H1 (cell line): ENCODE results near the gene SCAMP4. TPM values are rescaled to one million over a fixed set of nuclear protein-coding genes. Genes with fewer than 3 reads are reported as not detected.
A peak's percentile ranks its signal among the peaks of the same experiment; 100 is the strongest.

ENCODE experiments used
- ASH2L ChIP-seq: fragments of 200-600, 300-600 bp; sonication (generic); IDR thresholded peaks from one replicate; pipeline ENCODE4 v1.7.1; 2017; ENCODE audit warnings: low read length
- ATF2 ChIP-seq: IDR thresholded peaks from 2 replicates; pipeline ENCODE4 v1.6.1; 2012; ENCODE audit warnings: low read length, inconsistent platforms
- ATF3 ChIP-seq: IDR thresholded peaks from 2 replicates; pipeline ENCODE4 v1.6.1; 2011; ENCODE audit warnings: low read depth, mild to moderate bottlenecking, low read length; ENCODE audit not compliant: insufficient read depth
- BCL11A ChIP-seq, 2 experiments: IDR thresholded peaks; one replicate each; pipeline ENCODE4 v1.6.1; 2011; ENCODE audit warnings: low read depth in 2 of 2, low read length in 2 of 2, mild to moderate bottlenecking in 2 of 2
- CBX5 ChIP-seq: fragments of 300-800, 300-1000 bp; sonication (generic); IDR thresholded peaks from 2 replicates; pipeline ENCODE4 v1.7.1; 2016; ENCODE audit warnings: antibody characterized with exemption, low read length, low read depth
- CBX8 ChIP-seq: fragments of 300-800, 300-1000 bp; sonication (generic); IDR thresholded peaks from 2 replicates; pipeline ENCODE4 v1.7.1; 2016; ENCODE audit warnings: low read depth, low read length, borderline replicate concordance
- CHD1 ChIP-seq: IDR thresholded peaks from 2 replicates; pipeline ENCODE4 v1.6.1; 2012; ENCODE audit warnings: low read depth, low read length, improper control_type of control experiment
- E2F6 ChIP-seq: IDR thresholded peaks from 2 replicates; pipeline ENCODE4 v1.6.1; 2012; ENCODE audit warnings: inconsistent platforms
- EGR1 ChIP-seq: IDR thresholded peaks from 2 replicates; pipeline ENCODE4 v1.6.1; 2011; ENCODE audit warnings: low read depth, low read length, borderline replicate concordance
- KDM1A ChIP-seq: fragments of 200-600, 300-600 bp; sonication (generic); IDR thresholded peaks from 2 replicates; pipeline ENCODE4 v1.7.1; 2016; ENCODE audit warnings: mild to moderate bottlenecking, low read length, borderline replicate concordance
- KDM4A ChIP-seq: IDR thresholded peaks from one replicate; pipeline ENCODE4 v1.7.1; 2012; ENCODE audit warnings: low read depth, mild to moderate bottlenecking, moderate library complexity, low read length, inconsistent platforms; ENCODE audit not compliant: severe bottlenecking
- MAFK ChIP-seq: IDR thresholded peaks from 2 replicates; pipeline ENCODE4 v1.6.1; 2012; ENCODE audit warnings: low read depth, mild to moderate bottlenecking, improper control_type of control experiment, low read length
- POLR2A ChIP-seq, 2 experiments: IDR thresholded peaks; 1 replicate in 1 of 2; 2 replicates in 1 of 2; pipeline ENCODE4 v1.6.1; 2011; ENCODE audit warnings: low read depth in 2 of 2, low read length in 2 of 2, mild to moderate bottlenecking in 2 of 2; ENCODE audit errors: control extremely low read depth in 1 of 2
- POU5F1 ChIP-seq: IDR thresholded peaks from 2 replicates; pipeline ENCODE4 v1.6.1; 2011; ENCODE audit warnings: low read depth, mild to moderate bottlenecking, low read length, moderate library complexity
- SIRT6 ChIP-seq: IDR thresholded peaks from one replicate; pipeline ENCODE4 v1.7.1; 2012; ENCODE audit warnings: low read length, inconsistent platforms
- SIX5 ChIP-seq: IDR thresholded peaks from 2 replicates; pipeline ENCODE4 v1.6.1; 2011; ENCODE audit warnings: mild to moderate bottlenecking, low read depth, low read length
- SP2 ChIP-seq: IDR thresholded peaks from 2 replicates; pipeline ENCODE4 v1.6.1; 2012; ENCODE audit warnings: mild to moderate bottlenecking, low read length, inconsistent platforms
- SUZ12 ChIP-seq: fragments of 200-600 bp; sonication (generic); IDR thresholded peaks from 2 replicates; pipeline ENCODE4 v1.6.1; 2012; ENCODE audit warnings: mild to moderate bottlenecking, inconsistent platforms, low read length, moderate library complexity, mixed read lengths
- TAF1 ChIP-seq: IDR thresholded peaks from 2 replicates; pipeline ENCODE4 v1.6.1; 2011; ENCODE audit warnings: mild to moderate bottlenecking, low read depth, low read length
- TBP ChIP-seq: IDR thresholded peaks from 2 replicates; pipeline ENCODE4 v1.6.1; 2011; ENCODE audit warnings: low read depth, low read length, improper control_type of control experiment
- TEAD4 ChIP-seq: IDR thresholded peaks from 2 replicates; pipeline ENCODE4 v1.6.1; 2012; ENCODE audit warnings: low read depth, low read length, inconsistent platforms, mixed read lengths
- YY1 ChIP-seq: IDR thresholded peaks from 2 replicates; pipeline ENCODE4 v1.6.1; 2011; ENCODE audit warnings: low read depth, mild to moderate bottlenecking, low read length
- polyA plus RNA-seq, 7 experiments: library from polyadenylated mRNA; depleted of rRNA in 3 of 7; stranded (reverse) in 5 of 7; unstranded in 2 of 7; fragments of >200 nt in 5 of 7; fragments of 200-250 nt in 2 of 7; gene quantifications; 1 replicate in 5 of 7; 2 replicates in 1 of 7; 4 replicates in 1 of 7; pipeline versions ENCODE4 v1.2.1 to v1.2.3, GENCODE V29; 2011 to 2013; ENCODE audit warnings: missing spikeins in 2 of 7, mixed read lengths in 2 of 7
- total RNA-seq: library from RNA; stranded (reverse); fragmentation: NEBNext Ultra II Directional; extraction: Animal tissue kit (Norgen Biotek cat#: 25700); gene quantifications from 2 replicates; pipeline ENCODE4 v1.2.1, GENCODE V29; 2021

SCAMP4 gene
- total and polyA plus RNA-seq, 2 of the 8 experiments (the other 6 are each of a cell fraction or from before 2014, with no cell fraction given) = 17.1 to 61.4 TPM

GRCh38 chr19:1929021-1929742 is 24.0 kb downstream of the SCAMP4 start (continued):
- no peak for TF ChIP-seq ASH2L
- TF ChIP-seq TBP = no peak
- no peak for TF ChIP-seq POU5F1
- TF ChIP-seq E2F6 = no peak
- TF ChIP-seq CBX5 = no peak
- TF ChIP-seq BCL11A (IDR thresholded peaks at IDR 0.05; ENCODE audit: low read depth in 2 of 2, low read length in 2 of 2) = no peak
- TF ChIP-seq SP2 = no peak
- no peak for TF ChIP-seq POLR2A (IDR thresholded peaks at IDR 0.05; ENCODE audit: control extremely low read depth in 1 of 2, low read depth in 2 of 2, low read length in 2 of 2)
- 0 out of 2 replicates have a peak, but pooled peaks have one; percentile 33 for TF ChIP-seq YY1
- TF ChIP-seq MAFK = no peak
- no peak for TF ChIP-seq SIRT6
- no peak for TF ChIP-seq TEAD4
- no peak for TF ChIP-seq ATF3
- TF ChIP-seq SUZ12 = no peak
- TF ChIP-seq CBX8 = no peak
- no peak for TF ChIP-seq SIX5
- TF ChIP-seq KDM1A = no peak
- no peak for TF ChIP-seq CHD1
- TF ChIP-seq KDM4A = no peak
- no peak for TF ChIP-seq TAF1
- TF ChIP-seq ATF2 = no peak
- no peak for TF ChIP-seq EGR1
